T1000 (cell line): ENCODE measurements around the gene MIPOL1.
"Not testable (repeated sequence)": the region's sequence is repeated elsewhere in the genome, so short reads cannot be mapped to it uniquely, and the experiment has no call there.

Source experiments
- DNase-seq: peaks from one replicate; lab custom pipeline; 2025; ENCODE audit warnings: mixed read lengths; lab: John Stamatoyannopoulos, UW

The MIPOL1 gene

GRCh38 chr14:37187294-37187693, 10.4 kb upstream of the MIPOL1 start:
- DNase-seq = no peak

DNA sequence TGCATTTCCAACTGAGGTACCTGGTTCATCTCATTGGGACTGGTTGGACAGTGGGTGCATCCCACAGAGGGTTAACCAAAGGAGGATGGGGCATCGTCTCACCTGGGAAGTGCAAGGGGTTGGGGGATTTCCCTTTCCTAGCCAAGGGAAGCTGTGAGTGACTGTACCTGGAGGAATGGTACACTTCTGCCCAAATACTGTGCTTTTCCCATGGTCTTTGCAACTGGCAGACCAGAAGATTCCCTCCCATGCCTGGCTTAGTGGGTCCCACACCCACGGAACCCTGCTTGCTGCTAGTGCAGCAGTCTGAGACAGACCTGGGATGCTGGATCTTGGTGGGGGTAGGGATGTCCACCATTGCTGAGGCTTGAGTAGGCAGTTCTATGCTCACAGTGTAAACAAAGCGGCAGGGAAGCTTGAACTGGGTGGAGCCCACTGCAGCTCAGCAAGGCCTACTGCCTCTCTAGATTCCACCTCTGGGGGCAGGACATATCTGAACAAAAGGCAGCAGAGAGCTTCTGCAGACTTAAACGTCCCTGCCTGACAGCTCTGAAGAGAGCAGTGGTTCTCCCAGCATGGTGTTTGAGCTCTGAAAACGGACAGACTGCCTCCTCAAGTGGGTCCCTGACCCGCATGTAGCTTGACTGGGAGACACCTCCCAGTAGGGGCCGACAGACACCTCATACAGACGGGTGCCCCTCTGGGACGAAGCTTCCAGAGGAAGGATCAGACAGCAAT, 9.7 kb upstream of the MIPOL1 start:
- DNase-seq = not testable (repeated sequence)

- DNase-seq = not testable (repeated sequence)
These were observed 8.0 kb upstream of the MIPOL1 start for GRCh38 chr14:37189733-37190132.

DNA sequence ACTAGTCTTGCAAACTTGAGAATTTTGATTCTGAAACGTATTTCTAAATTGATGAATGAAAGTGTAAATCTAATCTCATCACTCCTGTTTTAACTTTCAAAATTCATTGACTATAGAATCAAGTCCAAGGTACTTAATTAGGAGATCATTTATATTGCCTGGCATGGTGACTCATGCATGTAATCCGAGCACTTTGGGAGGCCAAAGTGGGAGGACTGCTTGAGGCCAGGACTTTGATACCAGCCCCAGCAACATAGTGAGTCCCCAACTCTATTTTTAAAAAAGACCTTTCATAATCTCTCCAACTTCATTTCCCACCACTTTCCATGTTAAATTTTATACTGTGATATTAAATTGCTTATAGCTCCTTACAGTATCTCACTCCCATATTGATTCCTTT, 3.0 kb upstream of the MIPOL1 start:
- DNase-seq = no peak

- no peak for DNase-seq
These were observed 2.4 kb upstream of the MIPOL1 start for GRCh38 chr14:37195327-37195726.

GRCh38 chr14:37196604-37197420, 925 bp upstream of the MIPOL1 start:
- no peak for DNase-seq

GRCh38 chr14:37198273-37198598, 499 bp downstream of the MIPOL1 start:
- no peak for DNase-seq

- DNase-seq = no peak
These were observed 1.2 kb downstream of the MIPOL1 start for GRCh38 chr14:37198907-37199306.

GRCh38 chr14:37201724-37202123, 4.0 kb downstream of the MIPOL1 start:
- DNase-seq = no peak

DNA sequence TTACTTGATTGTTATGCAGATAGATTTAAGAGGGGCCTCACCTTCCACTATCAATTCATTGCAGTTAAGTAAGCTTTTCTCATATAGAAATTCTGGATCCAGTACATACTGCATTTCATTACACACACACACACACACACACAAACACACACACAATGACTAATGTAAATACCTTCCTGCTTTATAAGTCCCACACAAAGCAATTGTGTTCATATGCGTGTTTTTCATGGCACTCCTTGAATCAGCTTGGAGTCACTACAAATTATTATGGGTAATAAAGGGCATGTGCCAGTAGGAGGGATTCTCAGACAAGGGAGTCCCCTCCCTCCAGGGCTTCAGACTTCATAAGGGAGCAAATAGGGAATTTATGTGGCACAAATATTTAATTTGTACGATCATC, 4.5 kb downstream of the MIPOL1 start:
- no peak for DNase-seq

GRCh38 chr14:37202812-37203211, 5.1 kb downstream of the MIPOL1 start:
- DNase-seq = no peak

DNA sequence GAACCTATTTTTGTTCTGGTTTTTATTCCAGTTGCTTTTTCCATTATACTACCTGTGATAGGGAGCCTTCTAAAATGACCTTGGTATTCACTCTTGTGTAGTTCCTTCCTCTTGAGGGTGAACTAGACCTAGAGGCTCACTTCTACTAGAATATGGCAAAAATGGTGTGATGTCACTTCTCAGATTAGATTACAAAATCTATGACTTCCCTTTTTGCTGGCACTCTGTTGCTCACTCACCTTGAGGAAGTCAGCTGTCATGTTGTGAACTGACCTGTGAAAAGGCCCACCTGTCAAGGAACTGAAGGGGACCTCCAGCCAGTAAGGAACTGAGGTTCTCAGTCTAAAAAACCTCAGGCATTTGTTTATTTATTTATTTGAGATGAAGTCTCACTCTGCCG, 5.7 kb downstream of the MIPOL1 start:
- DNase-seq = no peak

- not testable (repeated sequence) for DNase-seq
These were observed 8.2 kb downstream of the MIPOL1 start for GRCh38 chr14:37205623-37206605.

- DNase-seq = not testable (repeated sequence)
These were observed 11.9 kb downstream of the MIPOL1 start for GRCh38 chr14:37209617-37210016.

GRCh38 chr14:37210448-37210847, 12.7 kb downstream of the MIPOL1 start:
- no peak for DNase-seq

- DNase-seq = no peak
These were observed 15.3 kb downstream of the MIPOL1 start for GRCh38 chr14:37213016-37213415.

- DNase-seq = no peak
These were observed 17.6 kb downstream of the MIPOL1 start for GRCh38 chr14:37215345-37215744.

- no peak for DNase-seq
These were observed 23.3 kb downstream of the MIPOL1 start for GRCh38 chr14:37221073-37221472.

DNA sequence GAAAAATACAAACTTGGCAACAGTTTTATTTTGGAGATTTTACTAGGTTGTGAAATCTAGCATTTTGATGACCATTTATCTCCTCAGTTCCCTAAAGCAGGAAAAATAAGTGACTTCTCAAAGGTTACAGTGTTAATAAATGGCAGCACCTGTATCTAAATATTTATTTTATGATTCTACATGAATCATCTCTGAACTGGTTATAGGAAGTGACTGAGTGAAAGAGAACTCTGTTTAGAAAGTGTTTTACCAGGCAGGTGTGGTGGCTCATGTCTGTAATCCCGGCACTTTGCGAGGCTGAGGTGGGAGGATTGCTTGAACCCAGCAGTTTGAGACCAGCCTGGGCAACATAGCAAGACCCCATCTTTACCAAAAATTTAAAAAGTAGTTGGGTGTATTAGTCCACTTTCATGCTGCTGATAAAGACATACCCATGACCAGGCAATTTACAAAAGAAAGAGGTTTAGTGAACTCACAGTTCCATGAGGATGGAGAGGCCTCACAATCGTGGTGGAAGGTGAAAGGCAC, 26.3 kb downstream of the MIPOL1 start:
- DNase-seq = no peak

GRCh38 chr14:37225668-37226067, 27.9 kb downstream of the MIPOL1 start:
- not testable (repeated sequence) for DNase-seq

GRCh38 chr14:37230551-37231194, 32.9 kb downstream of the MIPOL1 start:
- no peak for DNase-seq
